Stimulated activated CD8-positive, alpha-beta memory T cell treated with anti-CD3 and anti-CD28 coated beads, Interleukin-15, amount 100 ng/mL, for 24 hours (primary cell): Measurements from ENCODE around the gene RASGRP3.
"Not testable (repeated sequence)": the region's sequence is repeated elsewhere in the genome, so short reads cannot be mapped to it uniquely, and the experiment has no call there.

Source experiments
- DNase-seq: peaks from one replicate; pipeline ENCODE4 v3.0.0-alpha.2; 2020; ENCODE audit warnings: low read depth

Gene RASGRP3, protein sequence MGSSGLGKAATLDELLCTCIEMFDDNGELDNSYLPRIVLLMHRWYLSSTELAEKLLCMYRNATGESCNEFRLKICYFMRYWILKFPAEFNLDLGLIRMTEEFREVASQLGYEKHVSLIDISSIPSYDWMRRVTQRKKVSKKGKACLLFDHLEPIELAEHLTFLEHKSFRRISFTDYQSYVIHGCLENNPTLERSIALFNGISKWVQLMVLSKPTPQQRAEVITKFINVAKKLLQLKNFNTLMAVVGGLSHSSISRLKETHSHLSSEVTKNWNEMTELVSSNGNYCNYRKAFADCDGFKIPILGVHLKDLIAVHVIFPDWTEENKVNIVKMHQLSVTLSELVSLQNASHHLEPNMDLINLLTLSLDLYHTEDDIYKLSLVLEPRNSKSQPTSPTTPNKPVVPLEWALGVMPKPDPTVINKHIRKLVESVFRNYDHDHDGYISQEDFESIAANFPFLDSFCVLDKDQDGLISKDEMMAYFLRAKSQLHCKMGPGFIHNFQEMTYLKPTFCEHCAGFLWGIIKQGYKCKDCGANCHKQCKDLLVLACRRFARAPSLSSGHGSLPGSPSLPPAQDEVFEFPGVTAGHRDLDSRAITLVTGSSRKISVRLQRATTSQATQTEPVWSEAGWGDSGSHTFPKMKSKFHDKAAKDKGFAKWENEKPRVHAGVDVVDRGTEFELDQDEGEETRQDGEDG

DNA sequence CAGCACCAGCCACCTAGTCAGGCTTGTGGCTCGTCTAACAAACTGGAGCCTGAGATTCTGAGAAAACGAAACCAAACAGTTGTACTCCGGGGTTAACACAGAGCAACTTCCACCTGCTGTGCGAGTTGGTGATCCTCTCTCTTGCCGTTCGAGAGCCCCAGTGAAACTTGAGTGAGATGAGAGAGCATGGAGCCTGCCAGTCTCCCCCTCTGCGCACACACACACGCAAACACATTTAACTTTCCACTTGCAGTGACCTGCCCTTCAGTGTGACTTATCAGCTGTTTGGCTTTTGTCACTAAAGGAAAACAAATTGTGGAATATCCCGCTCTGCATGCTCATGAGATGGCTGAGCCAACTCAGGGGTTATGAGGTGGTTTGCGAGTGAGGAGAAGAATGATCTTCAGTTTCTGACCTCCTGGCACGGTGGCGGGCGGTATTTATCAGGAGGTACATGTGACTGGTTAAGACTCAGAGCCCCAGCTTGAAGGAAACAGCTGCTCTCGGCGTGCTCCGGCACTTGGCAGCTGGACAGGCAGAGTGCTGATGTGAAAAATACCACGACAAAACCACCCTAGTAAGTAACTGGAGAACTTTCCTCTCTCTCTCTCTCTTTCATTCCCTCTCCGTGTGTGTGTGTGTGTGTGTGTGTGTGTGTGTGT lies at the start of gene RASGRP3:
Gene RASGRP3, plus strand, starts transcription at position 519 of the 662 bp plus-strand sequence. CDS start 38,488 bp downstream, outside the sequence.
- peak; percentile 21 for DNase-seq

DNA sequence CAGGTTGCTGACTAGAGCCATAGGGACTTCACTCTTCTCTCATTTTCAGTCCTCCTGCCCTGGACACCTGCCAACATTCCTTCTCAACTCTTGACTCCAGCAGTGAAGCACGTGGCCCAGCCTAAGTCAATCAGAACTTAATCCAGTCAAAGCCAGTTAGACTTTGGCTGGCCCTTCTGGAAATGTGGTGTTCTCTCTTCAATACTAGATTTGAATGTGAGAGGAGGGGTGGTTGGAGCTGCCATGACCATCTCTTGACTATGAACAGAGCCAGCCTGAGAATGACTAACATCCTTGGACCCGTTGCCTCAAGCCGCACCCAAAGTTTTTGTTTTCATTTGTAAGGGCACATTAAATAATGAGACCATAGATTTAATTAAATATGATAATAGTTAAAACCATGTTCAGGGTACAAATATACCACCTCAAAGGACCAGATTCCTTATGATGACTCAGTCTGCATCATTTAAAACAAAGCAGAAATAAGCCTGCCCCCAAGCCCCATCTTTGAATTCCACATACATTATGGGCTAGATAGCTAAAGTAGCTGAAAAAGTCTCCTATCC lies 49.7 kb upstream of the RASGRP3 start:
- DNase-seq = no peak

DNA sequence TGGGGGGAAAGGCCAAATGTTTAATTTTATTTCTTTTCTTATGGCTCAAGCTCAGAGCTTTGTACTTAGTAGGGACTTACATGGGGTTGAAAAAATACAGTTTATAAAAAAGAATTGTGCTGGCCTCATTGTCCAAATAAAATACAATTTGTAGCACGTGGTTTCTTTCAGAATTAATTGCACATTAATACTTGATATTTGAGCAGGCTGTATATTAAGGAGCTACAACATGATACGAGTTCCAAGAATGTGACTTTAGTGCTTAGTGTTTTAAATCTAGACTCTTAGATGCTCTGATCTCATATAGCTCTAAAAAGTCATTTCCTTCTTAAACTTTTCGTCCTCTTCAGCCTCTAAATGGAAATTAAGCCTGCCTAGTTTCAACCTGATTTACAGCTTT lies 46.4 kb upstream of the RASGRP3 start:
- DNase-seq = no peak

DNA sequence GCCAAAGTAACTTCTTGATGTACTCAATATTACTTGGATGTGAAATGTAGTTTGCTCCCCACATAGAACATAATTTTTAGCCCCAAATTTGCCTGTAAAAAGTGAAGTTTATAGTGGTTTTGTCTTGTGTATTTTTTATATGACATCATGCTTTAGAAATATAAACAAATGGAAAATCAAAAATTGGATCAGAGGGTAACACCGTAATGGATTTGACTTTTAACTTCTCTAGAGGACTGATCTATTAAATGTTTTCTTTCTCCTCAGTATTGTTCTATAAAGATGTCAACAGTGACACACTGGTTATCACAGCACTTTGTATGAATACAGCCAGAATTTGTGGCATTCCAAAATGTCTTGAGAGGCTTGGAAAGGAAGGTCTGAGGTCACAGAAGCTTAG lies 45.6 kb upstream of the RASGRP3 start:
- no peak for DNase-seq

DNA sequence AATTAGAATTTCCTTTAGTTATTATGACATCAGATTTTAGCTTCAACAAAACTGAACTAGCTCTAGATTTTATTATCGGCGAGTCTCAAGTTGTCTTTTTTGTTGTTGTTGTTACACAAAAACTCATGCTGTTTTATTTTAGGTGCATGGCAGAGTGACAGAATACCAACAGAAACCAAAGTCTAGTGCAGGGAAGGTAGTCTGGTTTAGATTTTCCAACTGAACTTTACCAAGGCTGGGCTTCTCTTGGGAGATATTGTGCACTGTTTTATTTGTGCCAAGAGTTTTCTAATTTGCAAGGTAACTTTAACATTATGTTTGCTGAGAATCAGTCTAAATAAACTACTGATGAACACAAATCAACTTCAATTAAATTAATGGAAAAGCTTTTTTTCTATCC lies 43.6 kb upstream of the RASGRP3 start:
- DNase-seq = no peak

DNA sequence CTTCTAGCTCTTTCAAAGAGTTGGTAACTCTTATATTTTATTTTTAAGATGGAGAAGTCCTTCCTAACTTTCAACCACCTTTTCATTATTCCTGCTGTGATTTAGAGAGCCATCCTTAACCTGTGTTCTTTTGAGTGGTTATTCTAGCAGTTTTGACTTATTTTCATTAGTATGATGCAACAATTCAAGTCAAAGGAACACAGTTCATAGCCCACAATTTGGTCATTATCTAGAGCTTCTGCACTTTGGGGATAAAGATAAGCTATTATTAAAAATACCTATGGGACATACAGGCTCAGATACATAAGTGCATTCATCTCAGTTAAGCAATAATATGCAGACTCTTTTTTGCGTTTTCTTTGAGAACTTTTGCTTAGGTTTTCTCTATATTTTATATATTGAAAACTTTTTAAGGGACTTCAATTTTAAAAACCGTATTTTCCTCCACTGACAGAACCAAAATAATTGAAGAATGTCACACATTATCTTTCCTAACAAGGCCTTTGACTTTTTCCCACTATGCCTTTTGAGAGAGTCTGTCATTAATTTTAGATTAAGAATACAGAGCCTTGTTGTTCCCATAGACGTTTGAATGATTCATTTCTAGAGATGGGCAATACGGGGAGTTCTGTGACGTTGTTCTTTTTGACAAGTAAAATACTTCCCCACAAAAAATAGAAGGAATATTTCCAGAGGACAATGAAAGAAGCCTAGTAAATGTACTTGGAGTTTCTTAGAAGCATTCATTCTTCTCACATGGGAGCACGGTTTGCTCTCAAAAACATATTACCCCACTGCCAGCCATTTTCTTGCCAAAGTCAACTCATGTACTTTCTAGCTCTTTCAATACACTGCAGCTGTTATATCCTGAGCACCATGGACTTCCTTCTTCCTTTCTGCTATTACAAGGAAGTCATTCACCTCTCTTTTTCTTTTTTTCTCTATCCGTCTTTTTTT lies 42.9 kb upstream of the RASGRP3 start:
- DNase-seq = no peak

DNA sequence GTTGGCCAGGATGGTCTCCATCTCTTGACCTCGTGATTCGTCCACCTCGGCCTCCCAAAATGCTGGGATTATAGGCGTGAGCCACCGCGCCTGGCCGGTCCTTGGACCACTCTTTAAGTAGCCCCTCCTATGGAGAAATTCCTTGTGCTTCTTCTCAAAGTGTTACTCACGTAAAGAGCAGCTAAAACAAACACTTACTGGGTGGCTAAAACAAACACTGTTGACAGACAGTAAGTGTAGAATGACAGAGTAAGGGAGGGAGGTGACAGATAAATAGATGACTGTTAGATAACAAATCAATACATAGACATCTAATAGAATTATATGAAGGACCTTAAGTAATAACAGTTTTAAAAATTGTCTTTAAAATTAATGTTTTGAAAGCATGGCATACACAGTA lies 40.9 kb upstream of the RASGRP3 start:
- no peak for DNase-seq

DNA sequence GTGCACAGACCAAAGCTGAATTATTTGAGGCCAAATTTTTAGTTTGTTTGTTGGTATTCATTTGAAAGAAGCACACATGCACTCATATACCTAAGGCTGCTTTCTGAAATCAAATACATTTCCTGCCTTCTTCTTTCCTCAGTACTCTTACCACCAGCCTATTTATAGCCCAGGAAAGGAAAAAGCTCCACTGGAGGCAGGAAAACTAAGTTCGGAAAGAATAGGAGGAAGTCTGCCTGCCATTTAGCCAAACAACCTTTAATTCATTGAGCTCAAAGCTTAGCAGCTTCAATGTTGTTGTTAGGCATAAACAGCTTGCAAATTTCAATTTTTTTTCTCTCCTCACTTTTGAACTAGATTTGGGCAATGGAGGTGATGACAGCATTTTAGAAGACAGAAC lies 40.4 kb upstream of the RASGRP3 start:
- DNase-seq = no peak

DNA sequence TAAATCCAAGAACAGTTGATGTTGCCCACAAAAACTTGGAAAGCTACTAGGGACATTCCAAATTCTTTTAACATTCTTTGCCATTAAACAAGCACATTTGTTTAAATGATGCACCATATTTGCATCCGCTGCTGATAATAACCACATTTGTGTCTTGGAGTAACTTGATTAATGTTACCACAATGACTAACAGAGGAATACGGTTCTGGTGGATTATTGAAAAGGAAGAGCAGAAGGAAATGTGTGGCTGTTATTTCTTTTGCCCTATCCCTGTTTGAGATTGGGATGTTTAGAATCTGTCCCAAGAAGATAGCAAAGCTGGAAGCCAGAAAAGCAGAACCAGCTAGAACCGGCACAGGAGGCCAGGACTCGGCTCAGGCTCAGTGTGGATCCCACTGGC lies 39.2 kb upstream of the RASGRP3 start:
- no peak for DNase-seq

DNA sequence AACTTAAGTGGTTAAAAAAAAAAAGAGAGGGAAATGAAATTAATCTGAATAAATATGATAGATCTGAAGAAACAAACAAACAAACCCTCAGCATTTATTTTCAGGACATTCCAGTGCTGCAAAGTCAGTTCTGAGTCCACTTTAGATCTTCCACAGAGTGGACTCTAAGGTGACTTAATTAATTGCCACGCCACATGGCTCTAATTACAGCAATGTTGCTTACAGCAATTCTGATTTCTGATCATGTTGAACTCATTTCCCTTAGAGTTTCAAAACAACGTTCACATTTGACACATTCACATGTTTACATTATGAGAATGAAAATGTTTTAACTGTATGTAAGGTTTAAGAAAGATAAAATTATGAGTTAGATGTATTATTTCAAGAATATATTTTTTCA lies 38.6 kb upstream of the RASGRP3 start:
- no peak for DNase-seq

DNA sequence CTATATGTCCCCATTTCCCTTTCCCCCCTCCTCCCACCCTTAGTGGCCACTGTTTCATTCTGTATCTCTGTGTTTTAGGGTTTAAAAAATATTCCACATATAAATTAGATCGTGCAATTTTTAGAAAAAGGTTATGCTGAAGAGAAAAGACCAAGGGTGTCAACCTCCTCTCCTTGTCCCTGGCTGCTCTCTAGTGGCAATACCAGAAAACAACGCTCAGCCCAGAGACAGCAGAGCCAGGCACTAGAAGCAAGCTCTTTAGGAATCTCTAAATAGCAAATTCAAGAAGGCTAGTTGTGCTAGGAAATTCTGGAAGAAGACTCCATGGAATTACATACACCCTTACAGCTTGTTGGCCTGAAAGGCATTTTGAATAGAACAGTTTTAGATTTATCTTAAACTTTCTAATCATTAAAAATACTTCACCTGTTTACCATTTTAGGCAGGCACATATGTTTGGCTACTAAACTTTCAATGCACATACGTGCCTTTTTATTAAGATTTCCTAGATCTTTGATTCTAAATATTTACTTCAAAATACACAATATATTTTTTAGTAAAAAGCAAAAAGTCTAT lies 35.1 kb upstream of the RASGRP3 start:
- no peak for DNase-seq

DNA sequence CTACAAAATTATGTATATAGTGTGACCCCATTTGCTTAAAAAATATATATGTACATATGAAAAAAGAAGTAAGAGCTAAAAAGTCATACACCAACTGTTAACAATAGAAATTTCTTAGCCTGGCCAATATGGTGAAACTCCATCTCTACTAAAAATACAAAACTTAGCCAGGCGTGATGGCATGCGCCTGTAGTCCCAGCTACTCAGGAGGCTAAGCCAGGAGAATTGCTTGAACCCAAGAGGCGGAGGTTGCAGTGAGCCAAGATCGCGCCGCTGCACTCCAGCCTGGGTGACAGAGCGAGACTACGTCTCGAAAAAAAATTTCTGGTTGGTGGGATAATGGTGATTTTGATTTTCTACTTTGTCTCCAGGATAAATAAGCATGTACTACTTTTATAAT lies 34.4 kb upstream of the RASGRP3 start:
- DNase-seq = not testable (repeated sequence)

DNA sequence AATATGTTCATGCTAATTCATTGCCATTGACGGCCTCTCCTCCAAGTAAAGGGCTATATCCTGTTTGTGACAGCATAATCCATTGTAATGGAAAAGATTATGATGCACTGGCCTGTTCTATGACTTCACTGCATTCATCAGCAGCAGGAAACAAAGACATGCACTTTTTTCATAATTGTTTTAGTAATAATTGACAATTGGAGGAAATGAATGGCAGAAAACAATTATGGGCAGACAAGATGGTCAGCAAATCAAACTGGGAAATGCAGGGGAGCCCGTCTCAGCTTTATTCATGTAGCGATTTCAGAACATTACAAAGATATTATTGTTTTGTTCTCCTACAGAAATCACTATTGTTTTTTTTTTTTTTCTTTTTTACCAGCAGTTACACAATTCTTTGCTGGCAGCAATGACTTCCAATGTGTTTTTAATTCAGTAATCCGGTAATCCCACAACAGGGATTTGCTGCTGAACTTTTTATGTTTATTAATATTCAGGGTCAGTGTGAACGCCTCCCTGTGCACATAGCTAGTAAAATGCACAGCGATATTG lies 33.8 kb upstream of the RASGRP3 start:
- no peak for DNase-seq

DNA sequence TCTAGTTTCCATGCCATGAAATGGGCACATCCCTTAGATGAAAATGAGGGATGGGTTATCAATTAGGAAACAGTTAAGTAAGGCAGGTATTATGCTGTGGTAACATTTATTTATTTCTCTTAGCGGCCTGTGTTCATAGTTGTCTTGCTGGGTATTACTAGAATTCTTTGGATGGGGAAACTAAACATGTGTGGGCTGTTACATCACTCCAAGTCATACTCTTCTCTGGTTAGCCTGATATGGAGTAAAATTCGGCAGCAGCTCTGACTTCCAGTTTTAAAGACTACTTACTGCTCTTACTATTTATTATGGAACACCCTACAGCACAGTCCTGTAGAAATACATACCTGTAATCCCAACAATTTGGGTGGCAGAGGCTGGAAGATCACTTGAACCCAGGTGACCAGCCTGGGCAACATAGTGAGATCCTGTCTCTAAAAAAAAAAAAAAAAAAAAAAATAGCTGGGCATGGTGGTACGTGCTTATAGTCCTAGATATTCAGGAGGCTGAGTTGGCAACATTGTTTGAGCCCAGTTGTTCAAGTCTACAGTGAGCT lies 33.1 kb upstream of the RASGRP3 start:
- no peak for DNase-seq

DNA sequence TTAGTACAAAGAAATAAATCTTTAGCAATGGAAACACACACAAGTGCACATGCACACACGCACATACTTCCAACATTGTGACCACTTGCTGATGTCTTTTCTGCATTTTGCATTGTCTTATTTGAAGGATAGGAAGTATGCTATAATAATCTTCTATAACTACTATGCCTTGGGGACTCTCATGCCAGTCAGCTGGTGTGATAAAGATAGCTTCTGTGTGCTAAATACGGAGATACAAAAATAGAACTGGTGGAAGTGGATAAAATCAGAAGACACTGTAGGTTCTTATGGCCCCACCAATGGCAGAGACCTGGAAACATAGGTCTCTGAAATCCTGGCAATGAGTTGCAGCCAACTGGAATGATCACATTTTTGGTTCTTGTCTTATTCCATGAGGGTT lies 31.5 kb upstream of the RASGRP3 start:
- DNase-seq = no peak

DNA sequence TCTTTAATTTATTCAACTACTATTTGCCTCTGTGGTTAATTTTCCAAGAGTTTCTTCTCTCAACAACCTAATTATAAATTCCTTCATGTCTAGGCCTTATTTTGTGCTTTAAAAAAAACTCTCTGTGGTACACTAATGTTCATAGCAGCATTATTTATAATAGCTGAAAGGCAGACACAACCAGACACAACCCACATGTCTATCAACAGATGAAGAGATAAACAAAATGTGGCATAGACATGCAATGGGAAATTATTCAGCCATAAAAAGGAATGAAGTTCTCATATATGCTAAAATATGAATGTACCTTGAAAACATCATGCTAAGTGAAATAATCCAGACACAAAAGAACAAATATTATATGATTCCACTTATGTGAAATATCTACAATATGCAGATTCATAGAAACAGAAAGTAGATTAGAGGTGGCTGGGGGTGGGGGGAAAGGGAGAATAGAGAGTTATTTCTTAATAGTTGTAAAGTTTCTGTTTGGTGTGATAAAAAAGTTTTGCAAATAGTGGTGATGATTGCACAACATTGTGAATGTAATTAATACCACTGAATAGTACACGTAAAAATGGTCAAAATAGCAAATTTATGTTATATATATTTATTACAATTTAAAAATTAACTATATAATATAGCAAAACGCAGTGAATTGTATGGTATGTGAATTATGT lies 28.1 kb upstream of the RASGRP3 start:
- DNase-seq = no peak

DNA sequence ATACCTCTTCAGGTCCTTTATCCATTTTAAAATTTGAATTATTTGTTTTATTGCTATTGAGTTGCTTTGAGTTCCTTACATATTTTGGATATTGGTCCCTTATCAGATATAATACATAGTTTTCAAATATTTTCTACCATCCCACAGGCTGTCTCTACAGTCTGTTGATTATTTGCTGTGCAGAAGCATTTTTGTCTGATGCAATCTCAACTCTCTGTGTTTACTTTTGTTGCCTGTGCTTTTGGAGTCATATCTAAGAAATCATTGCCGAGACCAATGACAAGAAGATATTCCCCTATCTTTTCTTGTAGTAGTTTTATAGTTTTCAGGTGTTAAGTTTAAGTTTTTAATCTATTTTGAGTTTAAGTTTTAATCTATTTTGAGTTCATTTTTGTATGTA lies 25.2 kb upstream of the RASGRP3 start:
- DNase-seq = no peak

DNA sequence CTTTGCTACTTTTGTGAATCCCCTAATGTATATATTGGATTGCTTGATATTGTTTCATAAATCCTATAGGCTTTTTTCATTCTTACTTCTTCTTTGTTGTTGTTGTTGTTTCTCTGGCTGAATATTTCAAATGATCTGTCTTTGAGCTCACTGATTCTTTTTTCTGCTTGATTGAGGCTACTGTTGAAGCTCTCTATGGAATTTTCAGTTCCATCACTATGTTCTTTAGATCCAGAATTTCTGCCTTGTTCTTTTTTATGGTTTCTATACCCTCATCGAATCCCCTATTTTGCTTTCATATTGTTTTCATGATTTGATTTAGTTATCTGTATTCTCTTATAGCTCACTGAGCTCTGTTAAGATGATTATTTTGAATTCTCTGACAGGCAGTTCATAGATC lies 24.6 kb upstream of the RASGRP3 start:
- DNase-seq = no peak

DNA sequence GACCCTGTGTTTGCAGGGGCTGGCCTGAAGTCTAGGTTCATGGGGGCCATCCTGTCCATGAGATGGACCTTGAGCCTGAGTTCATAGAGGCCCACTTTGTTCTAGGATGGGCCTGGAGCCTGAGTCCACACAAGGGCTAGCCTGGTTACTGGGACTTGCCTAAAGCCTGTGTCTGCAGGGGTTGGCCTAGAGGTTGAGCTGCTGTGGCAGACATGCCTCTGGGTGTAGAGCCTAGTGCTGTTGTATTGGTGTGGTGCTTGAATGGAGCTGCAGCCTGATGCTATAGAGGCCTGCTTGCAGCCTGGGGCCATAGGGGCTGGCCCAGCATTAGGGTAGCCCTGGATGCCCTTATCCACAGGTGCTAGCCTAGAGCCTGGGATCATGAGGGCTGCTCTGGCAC lies 23.9 kb upstream of the RASGRP3 start:
- DNase-seq = no peak

DNA sequence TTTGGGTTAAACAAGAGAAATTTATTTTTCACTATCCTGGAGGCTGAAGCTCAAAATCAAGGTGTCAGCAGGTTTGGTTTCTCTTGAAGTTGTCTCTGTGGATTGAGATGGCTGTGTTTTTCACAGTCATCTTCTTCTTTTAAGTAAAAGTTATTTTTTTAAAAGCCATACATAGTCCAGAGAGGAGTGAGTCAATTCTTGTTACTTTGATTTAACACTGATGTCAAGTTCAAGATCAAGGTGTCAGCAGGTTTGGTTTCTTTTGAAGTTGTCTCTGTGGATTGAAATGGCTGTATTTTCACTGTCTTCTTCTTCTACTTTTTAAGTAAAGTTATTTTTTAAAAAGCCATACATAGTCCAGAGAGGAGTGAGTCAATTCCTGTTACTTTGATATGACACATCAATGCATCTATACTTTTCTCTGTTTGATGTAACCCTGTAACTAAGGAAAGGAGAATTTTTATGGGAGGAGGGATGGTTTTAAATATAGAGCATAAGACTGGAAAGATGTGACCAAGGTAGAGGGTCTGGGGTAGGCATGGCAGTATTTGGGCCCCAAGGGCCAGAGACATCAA lies 22.5 kb upstream of the RASGRP3 start:
- no peak for DNase-seq
